SU-DHL-6 (cell line): ENCODE data around the gene LAX1.

ENCODE experiments used
- CTCF ChIP-seq: fragments of 200-600 bp; sonication (generic); IDR thresholded peaks from one replicate; pipeline ENCODE4 v1.5.1; 2017; ENCODE audit warnings: antibody characterized with exemption, mild to moderate bottlenecking, low read length, moderate library complexity; ENCODE audit not compliant: insufficient read depth, poor library complexity, severe bottlenecking
- EZH2phosphoT487 ChIP-seq: fragments of 200-600 bp; sonication (generic), shearing (Covaris generic); conservative IDR thresholded peaks from 2 replicates; pipeline ENCODE4 v1.6.1; 2018; ENCODE audit warnings: mild to moderate bottlenecking, antibody characterized with exemption, low read length, moderate library complexity, mixed read lengths

GRCh38 chr1:203777596-203777995, 12.6 kb downstream of the LAX1 start:
- TF ChIP-seq CTCF: no peak
- no peak for TF ChIP-seq EZH2phosphoT487
